ENCODE data around the gene KIF3A.

Gene KIF3A

GRCh38 chr5:132661231-132662003 is 75.9 kb downstream of the KIF3A start:
- no peak for DNase-seq

- no peak for DNase-seq
Measured at GRCh38 chr5:132659598-132660493, 77.5 kb downstream of the KIF3A start.

- no peak for DNase-seq
Measured at GRCh38 chr5:132658381-132659302, 78.7 kb downstream of the KIF3A start.

- DNase-seq = no peak
Measured at GRCh38 chr5:132657676-132658380, 79.5 kb downstream of the KIF3A start, which contains the start of gene IL13. Gene IL13 (plus strand): TSS chr5:132658173. CDS start chr5:132658187, 14 bp downstream.

- DNase-seq = no peak
Measured at GRCh38 chr5:132656774-132657355, 80.5 kb downstream of the KIF3A start.

- no peak for DNase-seq
Measured at GRCh38 chr5:132655821-132656773, 81.2 kb downstream of the KIF3A start.

GRCh38 chr5:132653716-132654115 is 83.6 kb downstream of the KIF3A start:
- no peak for DNase-seq

- no peak for DNase-seq
Measured at GRCh38 chr5:132651838-132652469, 85.4 kb downstream of the KIF3A start.

- no peak for DNase-seq
Measured at GRCh38 chr5:132648355-132648754, 89.0 kb downstream of the KIF3A start.

- DNase-seq = no peak
Measured at GRCh38 chr5:132647473-132647872, 89.9 kb downstream of the KIF3A start.

- DNase-seq = no peak
Measured at GRCh38 chr5:132646583-132647266, 90.6 kb downstream of the KIF3A start.

GRCh38 chr5:132644177-132644576 is 93.2 kb downstream of the KIF3A start:
- DNase-seq = no peak
